Mesodermal cell (in vitro differentiated cells): ENCODE measurements around the gene LOXHD1.

Source experiments
- H3K27ac ChIP-seq: 2 replicates; pipeline ENCODE4 v1.7.0; 2013; ENCODE audit warnings: mild to moderate bottlenecking, low read depth, low read length, moderate library complexity; ENCODE audit not compliant: severe bottlenecking
- H3K36me3 ChIP-seq: 2 replicates; pipeline ENCODE4 v1.7.1; 2013; ENCODE audit warnings: mild to moderate bottlenecking, low read length, moderate library complexity; ENCODE audit not compliant: control insufficient read depth, insufficient read depth
- H3K4me1 ChIP-seq: one replicate; pipeline ENCODE4 v1.7.1; 2013; ENCODE audit warnings: mild to moderate bottlenecking, low read length; ENCODE audit not compliant: insufficient read depth, control insufficient read depth, poor library complexity, severe bottlenecking
- H3K4me3 ChIP-seq: 2 replicates; pipeline ENCODE4 v1.7.0; 2013; ENCODE audit warnings: low read length, control low read depth, mild to moderate bottlenecking; ENCODE audit not compliant: insufficient read depth, poor library complexity, severe bottlenecking; ENCODE audit errors: extremely low read depth
- H3K9me3 ChIP-seq: 2 replicates; pipeline ENCODE4 v1.7.1; 2013; ENCODE audit warnings: mild to moderate bottlenecking, low read length, moderate library complexity; ENCODE audit not compliant: control insufficient read depth
- whole genome bisulfite sequencing, 2 experiments: methylation state at CpG; one replicate each; pipeline ENCODE4 v1.1.5; 2013; ENCODE audit warnings: missing lambda C conversion rate in 2 of 2; ENCODE audit not compliant: insufficient coverage in 2 of 2; 5-methylcytosine and 5-hydroxymethylcytosine counted together

LOXHD1 gene

GRCh38 chr18:46480226-46480625 lies 176.8 kb downstream of the LOXHD1 start:
- Histone ChIP-seq H3K4me3 (no peak overlapping the region), H3K36me3 (no peaks in the 10 kb centered on the region), H3K4me1 (peaks cover 5% of the 10 kb centered on the region), H3K27ac (no peak overlapping the region), H3K9me3 (peaks cover 6% of the 10 kb centered on the region)
- 100% methylated on average over 1 to 2 of the region's 5 CpGs for whole genome bisulfite sequencing, 2 experiments

DNA sequence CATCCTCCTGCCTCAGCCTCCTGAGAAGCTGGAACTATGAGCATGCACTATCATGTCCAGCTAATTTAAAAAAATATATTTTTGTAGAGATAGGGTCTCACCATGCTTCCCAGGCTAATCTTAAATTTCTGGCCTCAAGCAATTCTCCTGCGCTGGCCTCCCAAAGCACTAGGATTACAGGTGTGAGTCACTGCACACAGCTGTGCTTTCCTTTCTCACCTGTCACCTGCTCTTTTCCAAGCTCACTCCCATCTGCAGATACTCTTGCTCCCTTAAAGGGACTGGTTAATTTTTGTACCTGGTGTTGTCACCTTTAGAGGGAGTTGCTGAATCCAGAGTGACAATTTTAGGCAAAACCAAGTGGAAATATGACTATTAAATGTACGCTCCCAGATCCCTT lies 178.2 kb downstream of the LOXHD1 start:
- H3K27ac ChIP-seq = no peak overlapping the region
- peaks cover 5% of the 10 kb centered on the region for H3K4me1 ChIP-seq
- peaks cover 6% of the 10 kb centered on the region for H3K9me3 ChIP-seq
- H3K4me3 ChIP-seq = no peak overlapping the region
- H3K36me3 ChIP-seq = no peaks in the 10 kb centered on the region
- 87 to 100% methylated on average over 2 of the region's 2 CpGs for WGBS, 2 experiments

DNA sequence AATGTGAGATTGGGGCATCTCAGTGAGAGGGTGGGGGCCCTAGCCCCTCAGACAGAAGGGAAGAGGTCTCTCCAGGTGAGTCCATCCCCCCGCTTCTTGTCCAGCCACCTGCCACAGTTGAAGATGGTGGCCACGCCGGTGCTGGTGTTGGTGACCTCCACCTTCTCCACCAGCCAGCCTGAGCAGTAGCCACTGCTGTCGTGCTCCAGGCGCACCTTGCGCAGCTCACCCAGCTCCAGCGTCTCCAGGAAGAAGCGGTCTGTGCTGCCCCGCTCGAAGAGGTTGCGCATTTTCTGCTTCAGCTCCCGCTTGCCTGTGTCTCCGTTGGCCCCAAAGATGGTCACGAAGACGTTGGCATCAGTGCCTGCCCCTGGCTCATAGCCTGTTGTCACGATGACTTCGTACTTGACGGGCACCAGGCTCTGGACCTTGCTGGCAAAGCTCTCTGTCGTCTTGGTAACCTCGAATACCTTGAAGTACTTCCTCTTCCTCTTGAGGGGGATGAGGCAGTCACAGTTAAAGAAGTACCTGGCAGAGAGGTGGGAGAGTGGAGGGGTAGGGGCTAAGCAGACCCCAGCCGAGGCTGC lies 179.5 kb downstream of the LOXHD1 start:
- H3K9me3 ChIP-seq = peaks cover 6% of the 10 kb centered on the region
- peaks cover 5% of the 10 kb centered on the region for H3K4me1 ChIP-seq
- WGBS, 2 experiments = 88 to 92% methylated on average over 17 to 20 of the region's 21 CpGs
- no peak overlapping the region for H3K27ac ChIP-seq
- no peak overlapping the region for H3K4me3 ChIP-seq
- H3K36me3 ChIP-seq = no peaks in the 10 kb centered on the region

- Histone ChIP-seq H3K27ac (no peak overlapping the region), H3K9me3 (no peaks in the 10 kb centered on the region), H3K4me3 (no peak overlapping the region), H3K36me3 (no peaks in the 10 kb centered on the region), H3K4me1 (no peaks in the 10 kb centered on the region)
- WGBS, 2 experiments = 97 to 98% methylated on average over 4 of the region's 4 CpGs
Observed at GRCh38 chr18:46475390-46475752, 181.6 kb downstream of the LOXHD1 start.

- no peaks in the 10 kb centered on the region for H3K36me3 ChIP-seq
- 84 to 87% methylated on average over 11 to 12 of the region's 14 CpGs for WGBS, 2 experiments
- H3K9me3 ChIP-seq = no peaks in the 10 kb centered on the region
- H3K4me1 ChIP-seq = no peaks in the 10 kb centered on the region
- no peak overlapping the region for H3K4me3 ChIP-seq
- H3K27ac ChIP-seq = no peak overlapping the region
Observed at GRCh38 chr18:46474487-46475389, 182.3 kb downstream of the LOXHD1 start.

DNA sequence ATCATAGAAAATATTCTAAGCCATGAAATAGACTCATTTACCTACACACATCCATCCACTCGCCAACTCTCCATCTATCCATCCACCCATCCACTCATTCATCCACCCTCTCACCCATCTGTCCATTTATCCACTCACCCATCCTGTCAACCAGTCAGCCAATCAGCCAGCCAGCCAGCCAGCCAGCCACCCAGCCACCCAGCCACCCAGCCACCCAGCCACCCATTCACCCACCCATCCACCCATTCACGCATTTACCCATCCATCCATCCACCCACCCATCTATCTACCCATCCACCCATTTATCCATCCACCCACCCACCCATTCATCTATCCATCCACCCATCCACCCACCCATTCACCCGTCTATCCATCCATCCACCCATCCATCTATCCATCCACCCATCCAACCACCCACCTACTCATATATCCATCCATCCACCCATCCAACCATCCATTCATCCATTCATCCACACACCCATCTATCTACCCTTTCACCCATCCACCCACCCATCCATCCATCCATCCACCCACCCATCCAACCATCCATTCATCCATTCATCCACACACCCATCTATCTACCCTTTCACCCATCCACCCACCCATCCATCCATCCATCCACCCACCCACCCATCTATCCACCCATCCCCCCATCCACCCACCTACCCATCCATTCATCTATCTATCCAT lies 185.1 kb downstream of the LOXHD1 start:
- WGBS, 2 experiments = 89 to 93% methylated on average over 1 to 3 of the region's 3 CpGs
- Histone ChIP-seq H3K36me3 (no peaks in the 10 kb centered on the region), H3K4me3 (no peak overlapping the region), H3K27ac (no peak overlapping the region), H3K4me1 (no peaks in the 10 kb centered on the region), H3K9me3 (no peaks in the 10 kb centered on the region)

- WGBS, 2 experiments = 76 to 86% methylated on average over 2 of the region's 3 CpGs
- no peak overlapping the region for H3K27ac ChIP-seq
- H3K4me1 ChIP-seq = no peaks in the 10 kb centered on the region
- H3K4me3 ChIP-seq = no peak overlapping the region
- H3K9me3 ChIP-seq = no peaks in the 10 kb centered on the region
- no peaks in the 10 kb centered on the region for H3K36me3 ChIP-seq
Observed at GRCh38 chr18:46470714-46471113, 186.3 kb downstream of the LOXHD1 start.

DNA sequence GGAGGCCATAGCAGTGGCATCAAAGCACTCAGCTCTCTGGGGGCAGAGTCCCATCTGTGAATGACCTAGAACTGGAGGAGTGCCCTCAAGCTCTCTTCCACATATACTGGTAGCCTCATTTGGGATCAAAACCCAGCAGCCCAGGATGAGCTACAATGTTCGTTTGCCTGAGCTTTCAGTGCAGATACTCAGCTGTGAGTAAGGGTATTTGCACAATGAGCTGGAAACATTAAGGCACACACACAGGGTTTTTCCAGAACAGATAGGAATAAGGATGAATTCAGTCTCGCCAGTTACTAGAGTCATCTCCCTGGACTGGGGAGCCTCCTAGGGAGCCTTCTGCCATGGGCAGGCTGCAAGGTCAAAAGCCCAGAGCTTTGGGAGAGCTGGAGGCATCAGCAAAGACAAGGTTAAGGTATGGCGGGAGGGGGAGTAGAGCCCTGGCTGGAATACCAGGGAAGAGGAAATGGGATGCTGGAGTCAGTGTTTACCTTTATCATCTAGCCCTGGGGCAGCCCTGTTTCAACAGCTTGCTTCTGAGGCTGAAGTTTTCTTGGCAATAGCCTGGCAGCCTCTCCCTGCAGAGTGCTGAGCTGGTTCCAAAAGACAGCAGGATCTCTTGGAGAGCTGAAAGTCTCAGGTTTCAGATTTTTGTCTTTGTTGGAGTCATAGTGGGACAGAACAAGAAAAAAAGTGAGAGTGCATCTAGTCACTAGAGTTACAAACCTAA lies 187.7 kb downstream of the LOXHD1 start:
- H3K4me3 ChIP-seq = no peak overlapping the region

DNA sequence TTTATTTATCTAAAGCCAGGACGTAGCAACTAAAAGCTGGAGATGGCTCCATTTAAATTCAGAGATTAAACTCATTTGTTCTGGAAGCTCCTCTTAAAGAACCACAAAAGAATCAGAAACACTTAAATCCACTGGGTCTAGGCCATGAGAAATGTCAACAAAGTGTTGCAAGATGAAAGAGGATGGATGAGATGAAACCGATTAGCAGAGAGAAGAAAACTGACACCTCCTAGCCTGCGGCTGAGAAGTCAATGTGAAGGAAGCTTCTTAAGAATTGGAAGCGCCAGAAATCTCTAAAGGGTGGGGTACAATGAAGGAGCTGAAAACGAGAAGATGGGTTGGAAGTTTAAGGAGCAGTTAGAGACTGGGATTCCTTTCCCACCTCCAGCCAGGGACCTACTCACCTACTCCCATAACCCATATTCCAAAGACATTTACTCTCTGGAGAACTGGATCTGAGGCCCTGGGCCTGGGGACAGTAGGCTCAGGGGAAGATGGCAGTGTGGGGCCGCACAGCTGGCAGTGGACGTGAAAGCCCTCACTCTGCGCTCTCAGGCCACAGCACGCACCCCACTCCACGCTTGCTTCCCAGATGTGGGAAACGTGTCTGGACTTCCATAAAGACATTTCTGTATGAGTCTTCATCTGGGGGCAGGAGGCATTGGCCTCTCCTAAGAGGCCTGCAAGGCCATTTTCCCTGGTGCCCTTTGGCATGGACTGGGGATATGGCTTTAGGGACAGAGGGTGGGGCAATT lies 188.4 kb downstream of the LOXHD1 start:
- 87 to 88% methylated on average over 8 to 9 of the region's 11 CpGs for WGBS, 2 experiments
- Histone ChIP-seq H3K9me3 (no peaks in the 10 kb centered on the region), H3K4me1 (peaks cover 3% of the 10 kb centered on the region), H3K27ac (no peak overlapping the region), H3K36me3 (no peaks in the 10 kb centered on the region), H3K4me3 (no peak overlapping the region)

More for the DNA sequence above, 187.7 kb downstream of the LOXHD1 start:
- Histone ChIP-seq H3K36me3 (no peaks in the 10 kb centered on the region), H3K9me3 (no peaks in the 10 kb centered on the region), H3K4me1 (peaks cover 3% of the 10 kb centered on the region), H3K27ac (no peak overlapping the region)
- WGBS, 2 experiments = 74 to 76% methylated on average over 2 of the region's 3 CpGs
